Liver (tissue), 9 donors: ENCODE results near the gene TACO1. TPM values are rescaled to one million over a fixed set of nuclear protein-coding genes. Genes with fewer than 3 reads are reported as not detected.

ENCODE experiments used
- DNase-seq: peaks from one replicate; pipeline ENCODE4 v3.0.0-alpha.2; 2017; ENCODE audit warnings: low spot score
- H3K27ac ChIP-seq, 2 donors: one replicate each; pipeline ENCODE4 v1.7.0; 2013; ENCODE audit warnings: inconsistent platforms in 2 of 2, low read length in 2 of 2, control low read depth in 1 of 2, low read depth in 1 of 2, mild to moderate bottlenecking in 1 of 2
- H3K27me3 ChIP-seq, 4 donors: one replicate each; pipeline versions ENCODE4 v1.6.1 to v1.7.0; 2013; ENCODE audit warnings: low read length in 3 of 4, inconsistent platforms in 1 of 4, mild to moderate bottlenecking in 1 of 4, moderate library complexity in 1 of 4; ENCODE audit not compliant: control insufficient read depth in 4 of 4, insufficient read depth in 4 of 4
- H3K36me3 ChIP-seq, 4 donors: one replicate each; pipeline versions ENCODE4 v1.6.1 to v1.7.0; 2013; ENCODE audit warnings: low read length in 3 of 4, mild to moderate bottlenecking in 3 of 4, low read depth in 1 of 4, moderate library complexity in 1 of 4; ENCODE audit not compliant: control insufficient read depth in 4 of 4, insufficient read depth in 3 of 4
- H3K4me1 ChIP-seq, 4 donors: one replicate each; pipeline versions ENCODE4 v1.6.1 to v1.7.0; 2013; ENCODE audit warnings: low read length in 3 of 4, mild to moderate bottlenecking in 3 of 4, moderate library complexity in 1 of 4; ENCODE audit not compliant: control insufficient read depth in 4 of 4, insufficient read depth in 4 of 4
- H3K4me3 ChIP-seq, 3 donors: one replicate each; pipeline versions ENCODE4 v1.6.1 to v1.7.0; 2013; ENCODE audit warnings: low read length in 3 of 3, control low read depth in 1 of 3, low read depth in 1 of 3, mild to moderate bottlenecking in 1 of 3
- H3K9ac ChIP-seq, 2 donors: one replicate each; pipeline ENCODE4 v1.7.0; 2013; ENCODE audit warnings: low read length in 2 of 2, mild to moderate bottlenecking in 2 of 2, moderate library complexity in 2 of 2, control low read depth in 1 of 2, low read depth in 1 of 2
- H3K9me3 ChIP-seq, 4 donors: one replicate each; pipeline versions ENCODE4 v1.6.1 to v1.7.0; 2013; ENCODE audit warnings: low read length in 3 of 4; ENCODE audit not compliant: control insufficient read depth in 4 of 4
- CTCF ChIP-seq: fragments of 150-350 bp; IDR thresholded peaks from 2 replicates; pipeline ENCODE4 v1.5.1; 2017; ENCODE audit warnings: improper control_type of control experiment, low read depth, low read length; ENCODE audit not compliant: missing input control
- EGR1 ChIP-seq, 2 donors: IDR thresholded peaks; 2 replicates each; pipeline ENCODE4 v1.6.1; 2016 to 2018; ENCODE audit warnings: antibody characterized with exemption in 2 of 2, low read depth in 2 of 2
- FOXA1 ChIP-seq: IDR thresholded peaks from 2 replicates; pipeline ENCODE4 v1.6.1; 2016; ENCODE audit warnings: antibody characterized with exemption
- FOXA2 ChIP-seq: IDR thresholded peaks from 2 replicates; pipeline ENCODE4 v1.6.1; 2016; ENCODE audit warnings: antibody characterized with exemption
- GABPA ChIP-seq, 2 donors: IDR thresholded peaks in 1 of 2; conservative IDR thresholded peaks in 1 of 2; 2 replicates each; pipeline ENCODE4 v1.6.1; 2016; ENCODE audit warnings: antibody characterized with exemption in 2 of 2, mild to moderate bottlenecking in 1 of 2, moderate library complexity in 1 of 2
- HNF4G ChIP-seq: IDR thresholded peaks from 2 replicates; pipeline ENCODE4 v1.6.1; 2016; ENCODE audit warnings: antibody characterized with exemption
- MAX ChIP-seq: IDR thresholded peaks from 2 replicates; pipeline ENCODE4 v1.6.1; 2016; ENCODE audit warnings: antibody characterized with exemption
- NR2F2 ChIP-seq: IDR thresholded peaks from 2 replicates; pipeline ENCODE4 v1.6.1; 2016; ENCODE audit warnings: antibody characterized with exemption
- REST ChIP-seq: IDR thresholded peaks from 2 replicates; pipeline ENCODE4 v1.6.1; 2016; ENCODE audit warnings: antibody characterized with exemption, mild to moderate bottlenecking
- RXRA ChIP-seq, 2 donors: IDR thresholded peaks; 2 replicates each; pipeline ENCODE4 v1.6.1; 2017 to 2018; ENCODE audit warnings: antibody characterized with exemption in 2 of 2, mild to moderate bottlenecking in 1 of 2
- SP1 ChIP-seq: IDR thresholded peaks from 2 replicates; pipeline ENCODE4 v1.6.1; 2018; ENCODE audit warnings: antibody characterized with exemption, mild to moderate bottlenecking
- TAF1 ChIP-seq: conservative IDR thresholded peaks from 2 replicates; pipeline ENCODE4 v1.6.1; 2016; ENCODE audit warnings: antibody characterized with exemption, mild to moderate bottlenecking
- whole genome bisulfite sequencing: extraction: QIAGEN DNeasy Blood & Tissue Kit; methylation state at CpG from one replicate; pipeline ENCODE4 v1.1.7; 2013; 5-methylcytosine and 5-hydroxymethylcytosine counted together
- polyA plus RNA-seq, 2 donors: library from polyadenylated mRNA; stranded (reverse) in 1 of 2; unstranded in 1 of 2; fragments of 200-250 nt in 1 of 2; fragments of >200 nt in 1 of 2; fragmentation: Nextera tagmentation in 1 of 2; extraction: Ambion mirVana in 1 of 2; gene quantifications; one replicate each; pipeline versions ENCODE4 v1.2.1 to v1.2.3, GENCODE V29; 2013 to 2015
- total RNA-seq, 2 donors: library from RNA; depleted of rRNA; stranded (reverse); fragments of >200 nt; gene quantifications; one replicate each; pipeline ENCODE4 v1.2.3, GENCODE V29; 2014
- TF ChIP-seq, protein P1 (sequence below): IDR thresholded peaks from 2 replicates; pipeline ENCODE4 v1.6.1; 2016; ENCODE audit warnings: antibody characterized with exemption
- TF ChIP-seq, protein P2 (sequence below): IDR thresholded peaks from 2 replicates; pipeline ENCODE4 v1.6.1; 2016; ENCODE audit warnings: antibody characterized with exemption
- donor health status: healthy.
- donor health status: healthy.
- donor health status: healthy.
- donor health status: healthy.
- donor health status: healthy.

TACO1 gene
- total and polyA plus RNA-seq, 4 donors: 14.3 to 55.8 (median 41.7) TPM

DNA sequence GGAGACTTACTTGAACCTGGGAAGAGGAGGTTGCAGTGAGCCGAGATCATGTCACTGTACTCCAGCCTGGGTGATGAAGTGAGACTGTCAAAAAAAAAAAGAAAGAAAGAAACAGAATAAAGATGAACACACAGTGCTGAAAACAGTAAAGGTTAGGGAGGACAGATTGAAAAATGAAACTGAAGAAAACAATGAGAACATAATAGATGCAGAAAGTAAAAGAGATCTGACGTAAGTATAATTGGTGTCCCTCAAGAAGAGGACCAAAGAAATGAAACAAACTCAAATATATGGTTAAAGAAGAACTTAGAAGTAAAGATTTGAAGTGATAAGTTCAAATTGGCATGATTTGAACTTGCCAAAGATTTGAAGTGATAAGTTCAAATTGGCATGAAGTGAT, 43.3 kb upstream of the TACO1 start:
- Histone ChIP-seq H3K27me3 (no peaks in the 10 kb centered on the region), H3K4me1 (peaks cover 1 to 26% (median 10%) of the 10 kb centered on the region in 4 donors), H3K9ac (no peak overlapping the region), H3K9me3 (no peaks in the 10 kb centered on the region), H3K4me3 (no peak overlapping the region), H3K36me3 (no peaks in the 10 kb centered on the region), H3K27ac (no peak overlapping the region)
- DNase-seq: no peak
- WGBS: 99% methylated on average over 2 of the region's 2 CpGs
- TF ChIP-seq HNF4G (no peak), REST (no peak), FOXA1 (no peak), SP1 (no peak), CTCF (no peak), RXRA (IDR thresholded peaks at IDR 0.05) (no peak), EGR1 (IDR thresholded peaks at IDR 0.05; ENCODE audit: low read depth in 2 of 2) (no peak), GABPA (IDR thresholded peaks at IDR 0.05 in 1 of 2, conservative IDR thresholded peaks at IDR 0.05 in 1 of 2) (no peak), FOXA2 (no peak), NR2F2 (no peak), TAF1 (no peak), MAX (no peak)
- TF ChIP-seq, protein P1, sequence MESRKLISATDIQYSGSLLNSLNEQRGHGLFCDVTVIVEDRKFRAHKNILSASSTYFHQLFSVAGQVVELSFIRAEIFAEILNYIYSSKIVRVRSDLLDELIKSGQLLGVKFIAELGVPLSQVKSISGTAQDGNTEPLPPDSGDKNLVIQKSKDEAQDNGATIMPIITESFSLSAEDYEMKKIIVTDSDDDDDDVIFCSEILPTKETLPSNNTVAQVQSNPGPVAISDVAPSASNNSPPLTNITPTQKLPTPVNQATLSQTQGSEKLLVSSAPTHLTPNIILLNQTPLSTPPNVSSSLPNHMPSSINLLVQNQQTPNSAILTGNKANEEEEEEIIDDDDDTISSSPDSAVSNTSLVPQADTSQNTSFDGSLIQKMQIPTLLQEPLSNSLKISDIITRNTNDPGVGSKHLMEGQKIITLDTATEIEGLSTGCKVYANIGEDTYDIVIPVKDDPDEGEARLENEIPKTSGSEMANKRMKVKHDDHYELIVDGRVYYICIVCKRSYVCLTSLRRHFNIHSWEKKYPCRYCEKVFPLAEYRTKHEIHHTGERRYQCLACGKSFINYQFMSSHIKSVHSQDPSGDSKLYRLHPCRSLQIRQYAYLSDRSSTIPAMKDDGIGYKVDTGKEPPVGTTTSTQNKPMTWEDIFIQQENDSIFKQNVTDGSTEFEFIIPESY: no peak
- TF ChIP-seq, protein P2, sequence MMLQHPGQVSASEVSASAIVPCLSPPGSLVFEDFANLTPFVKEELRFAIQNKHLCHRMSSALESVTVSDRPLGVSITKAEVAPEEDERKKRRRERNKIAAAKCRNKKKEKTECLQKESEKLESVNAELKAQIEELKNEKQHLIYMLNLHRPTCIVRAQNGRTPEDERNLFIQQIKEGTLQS: no peak

- Histone ChIP-seq H3K4me3 (no peak overlapping the region), H3K27ac (no peak overlapping the region), H3K36me3 (no peaks in the 10 kb centered on the region), H3K9ac (no peak overlapping the region), H3K4me1 (peaks cover 1 to 16% (median 9%) of the 10 kb centered on the region in 4 donors), H3K27me3 (no peaks in the 10 kb centered on the region), H3K9me3 (no peaks in the 10 kb centered on the region)
- no peak for DNase-seq
- TF ChIP-seq EGR1 (IDR thresholded peaks at IDR 0.05; ENCODE audit: low read depth in 2 of 2): no peak
- TF ChIP-seq REST: no peak
- TF ChIP-seq, protein P1: no peak
- 95% methylated on average over 3 of the region's 3 CpGs for WGBS
Observed at GRCh38 chr17:63558441-63558840, 42.3 kb upstream of the TACO1 start.
